T47D (cell line): Measurements from ENCODE around the gene IMPA2.

ENCODE experiments used
- DNase-seq, 2 experiments: peaks; one replicate each; pipeline versions ENCODE4 v3.0.0 to v3.0.0-alpha.2; 2011 to 2012; ENCODE audit warnings: low read depth in 1 of 2, low spot score in 1 of 2
- JUND ChIP-seq: IDR thresholded peaks from 2 replicates; pipeline ENCODE4 v1.6.1; 2012; ENCODE audit warnings: low read depth
- in situ Hi-C: cut with HindIII; loops from 2 replicates; pipeline ENCODE4 v1.10.0; 2016; ENCODE audit warnings: low sequenced_read_pairs, low pct_unique_long_range_greater_than_20kb

Gene IMPA2

GRCh38 chr18:11972371-11973174 lies 8.7 kb upstream of the IMPA2 start:
- no peak for DNase-seq
- no peak for TF ChIP-seq JUND
- in situ Hi-C loops: no loop called here

- no peak for DNase-seq
- no peak for TF ChIP-seq JUND
- in situ Hi-C loops: no loop called here
These were observed 6.5 kb upstream of the IMPA2 start for GRCh38 chr18:11974741-11975325.

- no peak for DNase-seq
- no peak for TF ChIP-seq JUND
- in situ Hi-C loops: no loop called here
These were observed 5.6 kb upstream of the IMPA2 start for GRCh38 chr18:11975723-11976122.

- in situ Hi-C loops: no loop called here
- no peak for TF ChIP-seq JUND
- no peak for DNase-seq
These were observed 4.8 kb upstream of the IMPA2 start for GRCh38 chr18:11976315-11977152.

GRCh38 chr18:11977153-11977466 lies 4.2 kb upstream of the IMPA2 start:
- TF ChIP-seq JUND: no peak
- no peak for DNase-seq
- in situ Hi-C loops: no loop called here

GRCh38 chr18:11978956-11979355 lies 2.4 kb upstream of the IMPA2 start:
- no peak for DNase-seq
- in situ Hi-C loops: no loop called here
- TF ChIP-seq JUND: no peak

- in situ Hi-C loops: no loop called here
These were observed 1.2 kb upstream of the IMPA2 start for GRCh38 chr18:11980163-11980493.

GRCh38 chr18:11980494-11981191 lies 664 bp upstream of the IMPA2 start:
- no peak for TF ChIP-seq JUND
- in situ Hi-C loops: no loop called here
- DNase-seq: peak; percentile 93 to 98

More at GRCh38 chr18:11980163-11980493, 1.2 kb upstream of the IMPA2 start:
- TF ChIP-seq JUND: no peak
- DNase-seq: no peak

- no peak for TF ChIP-seq JUND
- DNase-seq: peak in 1 of 2 experiments; percentile 41
- in situ Hi-C loops: no loop called here
These were observed 448 bp downstream of the IMPA2 start for GRCh38 chr18:11981543-11982366.

- no peak for TF ChIP-seq JUND
- DNase-seq: no peak
- in situ Hi-C loops: no loop called here
These were observed 1.7 kb downstream of the IMPA2 start for GRCh38 chr18:11982981-11983380.

GRCh38 chr18:11983592-11983991 lies 2.3 kb downstream of the IMPA2 start:
- in situ Hi-C loops: no loop called here
- no peak for DNase-seq
- no peak for TF ChIP-seq JUND

GRCh38 chr18:11984091-11984490 lies 2.8 kb downstream of the IMPA2 start:
- no peak for DNase-seq
- in situ Hi-C loops: no loop called here
- TF ChIP-seq JUND: no peak
